ENCODE measurements around the gene MYLK. TPM values are rescaled to one million over a fixed set of nuclear protein-coding genes. Genes with fewer than 3 reads are reported as not detected.

MYLK gene
- polyA plus RNA-seq, 10 donors: 18.9 to 25.5 (median 22.7) TPM

DNA sequence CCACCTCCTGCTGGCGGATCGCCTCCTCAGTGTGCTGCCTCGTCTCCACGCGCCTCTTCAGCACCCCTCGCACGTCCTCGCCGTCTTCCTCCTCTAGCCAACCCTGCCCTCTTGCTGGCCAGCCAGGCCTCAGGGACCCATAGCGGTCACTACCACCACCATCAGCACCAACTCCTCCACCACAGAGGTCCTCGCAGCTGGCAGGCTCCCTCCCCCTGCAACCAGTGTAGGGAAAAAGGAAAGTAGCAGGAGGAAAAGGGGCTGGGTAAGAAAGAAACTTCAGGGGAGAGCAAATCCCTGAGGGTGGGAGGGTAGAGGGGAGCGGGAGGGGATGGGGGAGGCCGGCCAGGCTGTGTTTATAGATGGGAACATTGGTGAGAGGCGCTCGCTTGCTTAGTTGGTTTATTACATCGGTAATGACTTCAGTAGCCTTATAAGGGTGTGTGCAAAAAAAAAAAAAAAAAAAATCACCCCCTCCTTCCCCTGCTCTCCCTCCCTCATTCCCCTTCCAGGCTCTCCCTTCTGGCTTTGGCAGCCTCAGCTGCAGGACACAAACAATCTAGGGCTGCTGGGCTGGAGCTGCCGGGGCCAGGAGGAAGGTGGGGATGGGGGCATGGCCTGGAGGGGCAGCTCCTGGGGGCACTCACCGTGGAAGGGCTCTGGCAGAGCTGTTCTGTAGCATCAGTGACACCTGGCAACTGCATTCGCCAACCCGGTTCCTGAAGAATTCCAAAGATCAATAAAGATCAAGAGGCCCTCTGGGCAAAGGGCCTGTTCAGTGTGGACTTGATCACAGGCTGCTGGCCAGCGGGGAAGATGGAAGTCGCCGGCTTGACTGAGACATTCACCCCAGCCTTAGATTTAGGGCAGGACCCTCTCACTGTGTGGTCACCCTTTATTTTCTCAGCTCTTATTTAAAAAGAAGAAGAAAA is 183.1 kb downstream of the MYLK start:
- no peak for DNase-seq

DNA sequence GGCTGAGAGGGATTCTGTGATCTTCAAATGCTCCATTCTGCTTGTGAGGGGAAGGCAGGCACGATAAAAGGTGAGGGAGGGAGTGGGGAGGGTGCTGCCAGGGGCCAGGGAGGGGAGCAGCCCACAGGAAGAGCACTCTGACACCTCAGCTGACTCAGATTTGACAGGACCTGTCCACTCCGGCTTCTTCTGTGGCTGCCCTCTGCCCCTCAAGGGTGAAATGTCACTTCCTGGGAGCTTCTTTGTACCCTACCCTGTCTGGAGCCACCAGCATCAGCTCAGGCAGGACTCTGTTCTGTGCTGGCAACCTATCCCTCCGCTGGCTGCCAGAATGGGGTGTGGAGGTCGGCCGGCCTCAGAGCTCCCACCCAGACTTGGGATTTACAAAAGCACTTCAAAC is 185.3 kb downstream of the MYLK start:
- DNase-seq: no peak

DNA sequence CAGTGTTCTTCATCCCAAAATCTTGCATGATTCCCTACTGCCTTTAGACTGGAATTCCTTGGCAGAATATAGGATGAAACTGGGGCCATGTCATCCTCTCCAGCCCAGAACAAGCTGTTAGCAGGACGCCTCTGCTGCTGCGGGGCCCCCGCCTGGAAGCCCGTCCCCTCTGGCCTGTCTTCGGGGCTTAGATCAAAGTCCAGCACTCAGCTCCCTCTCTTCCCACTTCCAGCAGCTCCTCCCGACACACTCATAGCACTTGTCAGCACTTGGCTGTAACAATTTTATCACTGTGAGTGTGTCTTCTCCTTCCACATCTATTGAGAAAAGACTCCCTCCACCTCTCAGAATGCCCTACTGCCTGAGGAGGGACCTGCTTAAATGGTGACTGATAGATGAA is 187.3 kb downstream of the MYLK start:
- DNase-seq: peak; percentile 3 to 66 (median 38)

DNA sequence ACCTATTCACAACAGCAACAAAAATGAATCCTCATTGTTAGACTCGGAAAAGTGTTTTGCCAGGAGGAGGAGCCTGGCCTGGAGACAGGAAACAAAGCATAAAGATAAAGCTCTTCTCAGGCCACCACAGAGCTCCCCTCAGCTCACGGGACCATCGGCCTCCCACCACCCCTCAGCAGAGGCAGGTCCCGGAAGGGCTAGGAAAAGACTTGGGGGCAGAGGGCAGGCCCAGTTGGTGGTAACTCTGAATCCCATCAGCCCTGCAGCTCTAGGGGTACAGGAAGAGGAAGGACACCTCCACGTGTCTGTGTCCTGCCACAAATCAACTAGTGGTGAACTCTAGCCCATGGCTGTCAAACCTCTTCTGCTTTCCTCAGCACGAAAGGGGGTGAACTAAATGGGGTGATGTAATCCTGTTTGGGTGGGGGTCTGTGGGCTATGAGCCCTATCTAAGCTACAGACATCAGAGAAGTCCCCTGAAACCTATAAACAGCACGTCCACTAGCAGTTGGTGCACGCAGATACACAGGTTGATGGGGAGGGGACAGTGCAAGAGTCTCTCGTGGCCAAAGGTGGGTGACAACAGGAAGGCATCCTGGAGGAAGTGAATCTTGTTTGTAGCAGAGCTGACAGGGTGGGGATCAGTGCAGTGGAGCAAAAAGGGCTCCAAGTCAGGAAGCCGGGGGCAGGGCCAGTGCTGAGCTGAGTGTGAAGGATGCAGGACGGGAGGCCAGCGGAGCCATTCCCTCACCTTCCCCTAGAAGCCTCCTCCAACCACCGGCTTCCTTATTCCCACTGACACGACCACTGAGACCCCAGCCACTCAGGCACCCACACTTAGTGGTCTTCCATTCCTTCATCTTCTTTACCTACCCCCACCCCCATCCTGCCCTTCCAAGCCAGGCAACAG is 188.1 kb downstream of the MYLK start:
- no peak for DNase-seq

DNA sequence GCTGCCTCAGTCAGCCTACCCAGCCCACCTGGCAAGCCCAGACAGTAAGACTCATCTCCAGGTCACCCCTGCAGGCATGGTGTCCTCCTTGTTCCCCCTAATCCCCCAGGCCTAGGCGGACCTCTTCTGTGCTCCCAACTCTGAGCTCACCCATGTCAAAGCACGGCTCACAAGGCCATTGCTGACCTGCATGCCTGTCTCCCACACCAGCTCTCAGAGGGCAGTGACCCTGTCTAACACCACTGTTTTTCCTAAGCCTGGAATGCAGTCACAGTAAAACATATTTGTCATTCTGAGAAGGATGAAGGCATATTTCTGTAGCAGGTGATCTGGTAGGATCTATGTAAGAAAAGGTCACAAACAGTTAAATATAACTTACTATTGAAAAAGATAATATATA is 189.0 kb downstream of the MYLK start:
- no peak for DNase-seq

DNA sequence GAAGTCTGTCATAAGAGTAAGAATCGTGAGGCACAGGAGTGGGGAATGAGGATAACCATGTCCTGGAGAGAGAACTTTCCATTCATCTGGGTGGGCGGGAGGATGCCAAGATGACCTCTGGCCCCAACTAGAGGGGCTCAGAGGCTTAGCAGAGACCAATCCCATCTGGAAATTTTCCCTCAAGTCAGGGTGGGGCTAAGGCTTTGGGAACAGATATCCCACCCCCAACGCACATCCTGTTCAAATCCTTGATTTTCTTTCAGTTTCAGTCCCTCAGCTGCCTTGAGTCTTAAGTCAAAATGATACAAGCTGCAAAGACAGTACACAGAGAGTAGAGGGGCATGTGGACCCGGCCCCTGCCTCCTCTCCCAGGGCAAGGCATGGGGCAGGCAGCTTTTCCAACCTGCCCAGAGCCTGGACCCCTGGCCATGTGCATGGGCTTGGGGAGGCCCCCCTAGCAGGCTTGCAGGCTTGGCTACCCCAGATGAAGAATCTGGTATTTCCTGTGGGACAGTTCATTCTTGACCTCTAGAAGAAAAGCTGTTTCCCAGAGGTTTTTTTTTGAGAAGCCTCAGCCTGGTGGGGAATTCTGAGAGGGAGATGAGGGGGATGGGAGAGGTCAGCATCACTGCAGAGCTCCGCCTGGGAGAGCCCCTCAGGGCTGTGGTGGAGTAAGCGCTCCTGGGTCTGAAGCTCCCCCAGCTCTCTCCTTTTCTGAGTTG is 189.6 kb downstream of the MYLK start:
- DNase-seq: peak; percentile 6 to 73 (median 18)

DNA sequence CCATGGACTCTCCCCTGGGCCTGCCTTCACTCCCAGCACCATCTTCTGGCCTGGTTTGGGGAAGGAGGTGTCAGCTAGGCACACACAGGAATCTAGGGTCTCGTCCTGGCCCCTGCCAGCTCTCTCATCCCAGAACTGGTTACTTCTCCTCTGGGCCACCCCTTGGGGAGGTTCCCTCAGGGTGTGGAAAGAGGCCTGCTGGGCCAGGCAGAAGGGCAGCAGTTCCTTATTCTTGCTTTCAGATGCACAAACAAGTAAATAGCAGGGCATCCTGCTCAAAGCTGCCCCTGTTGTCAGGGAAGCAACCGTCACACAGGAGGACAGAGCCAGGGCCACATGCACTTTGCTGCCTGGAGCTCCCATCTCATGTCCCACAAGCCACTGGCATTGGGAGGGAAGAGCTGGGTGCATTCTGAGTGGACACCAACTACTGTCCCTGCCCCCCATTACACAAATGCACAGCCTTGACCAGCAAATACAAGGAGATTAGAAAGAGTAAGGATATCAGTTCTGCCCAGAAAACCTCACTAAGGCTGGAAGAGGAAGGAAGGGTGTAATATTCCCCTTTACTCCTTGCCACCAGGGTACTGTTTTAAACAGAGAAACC is 190.4 kb downstream of the MYLK start:
- DNase-seq: no peak

DNA sequence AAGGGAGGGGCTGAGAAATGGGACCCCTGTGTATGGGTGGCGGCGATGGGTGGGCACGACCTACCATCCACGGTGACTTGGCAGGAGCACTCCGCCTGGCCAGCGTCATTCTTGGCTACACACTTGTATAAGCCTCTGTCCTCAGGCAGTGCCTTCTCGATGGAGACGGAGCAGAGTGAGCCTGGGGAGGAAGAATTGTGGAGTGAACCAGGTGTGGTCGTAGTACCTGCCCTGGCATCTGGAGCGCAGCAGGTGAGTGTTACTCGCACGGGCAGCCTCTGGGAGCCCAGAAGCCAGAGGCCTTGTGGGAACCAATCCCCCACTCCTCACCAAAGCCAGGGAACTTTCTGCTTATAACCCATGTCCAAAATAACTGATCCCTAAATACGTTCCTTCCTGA is 191.5 kb downstream of the MYLK start:
- DNase-seq: no peak

DNA sequence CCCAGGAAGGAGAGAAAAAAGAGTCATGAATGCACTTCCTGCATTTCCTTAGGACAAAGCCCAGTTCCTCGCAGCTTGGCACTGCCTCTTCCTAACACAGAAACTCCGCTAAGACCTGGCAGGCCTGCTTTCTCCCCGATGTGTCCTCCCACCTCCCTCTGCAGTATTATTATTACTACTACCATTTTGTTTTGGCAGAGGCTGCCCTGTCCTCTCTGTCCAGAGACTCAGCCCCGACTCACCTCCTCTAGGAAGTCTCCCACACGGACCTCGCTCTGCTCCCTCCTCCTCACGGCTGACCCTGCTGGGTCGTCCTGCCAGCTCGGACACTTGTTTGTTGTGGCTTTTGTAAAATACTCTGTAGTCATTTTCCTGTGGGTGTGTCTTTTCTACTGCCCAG is 192.1 kb downstream of the MYLK start:
- no peak for DNase-seq

DNA sequence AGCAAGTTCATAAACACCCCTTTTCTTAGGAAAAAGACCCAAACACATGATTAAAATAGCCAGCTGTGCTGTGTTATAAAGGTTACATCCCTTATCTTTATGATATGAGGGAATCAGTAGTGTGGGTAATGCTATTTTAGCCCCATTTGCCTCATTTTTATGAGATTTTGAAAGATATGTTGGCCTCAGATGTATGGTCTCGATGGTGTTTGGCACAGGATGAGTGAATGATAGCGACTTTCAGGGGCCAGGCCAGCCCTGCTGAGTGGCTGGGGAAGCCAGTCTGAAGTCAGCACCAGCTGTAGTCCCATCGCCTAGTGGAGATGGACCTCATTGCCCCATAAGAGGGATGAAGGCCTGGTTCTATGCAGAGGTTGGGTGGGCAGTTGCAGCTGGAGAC is 194.3 kb downstream of the MYLK start:
- no peak for DNase-seq

DNA sequence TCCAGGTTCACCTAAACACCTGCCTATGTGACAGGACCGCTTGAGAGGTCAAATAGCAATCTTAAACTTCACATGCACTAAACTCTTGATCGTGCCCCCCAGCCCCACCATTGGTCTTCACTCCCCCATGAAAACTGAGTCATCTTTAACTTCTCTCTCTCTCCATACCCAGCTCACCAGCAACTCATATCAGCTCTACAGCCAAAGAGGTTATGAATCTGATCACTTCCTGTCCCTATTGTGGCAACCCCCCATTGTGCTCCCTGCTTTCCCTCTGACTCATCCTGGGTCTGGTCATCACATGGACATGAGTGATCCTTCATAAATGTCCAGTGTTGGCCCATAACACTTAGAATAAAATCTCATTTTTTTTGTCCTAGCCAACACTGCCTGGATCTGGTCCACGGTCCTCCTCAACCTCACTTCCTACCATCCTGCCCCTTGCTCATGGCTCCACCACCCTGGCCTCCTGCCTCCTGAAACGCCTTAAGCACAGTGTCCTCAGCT is 195.8 kb downstream of the MYLK start:
- peak in 1 of 3 donors; percentile 71 for DNase-seq

DNA sequence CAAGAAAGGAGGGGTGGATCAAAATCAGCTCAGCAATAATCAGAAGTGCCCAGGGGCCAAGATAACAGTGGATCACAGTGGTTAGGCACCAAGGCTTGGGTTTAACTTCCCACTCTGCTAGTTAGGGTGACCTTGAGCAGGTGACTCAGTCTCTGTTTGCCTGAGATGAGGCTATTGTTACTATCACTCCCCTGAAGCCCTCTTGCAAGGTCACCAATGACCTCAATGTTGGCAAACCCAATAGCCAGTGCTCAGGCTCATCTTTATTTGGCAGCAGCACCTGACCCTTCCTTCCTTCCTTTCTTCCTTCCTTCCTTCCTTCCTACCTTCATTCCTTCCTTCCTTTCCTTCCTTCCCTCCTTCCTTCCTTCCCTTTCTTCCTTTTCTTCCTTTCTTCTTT is 196.8 kb downstream of the MYLK start:
- no peak for DNase-seq

DNA sequence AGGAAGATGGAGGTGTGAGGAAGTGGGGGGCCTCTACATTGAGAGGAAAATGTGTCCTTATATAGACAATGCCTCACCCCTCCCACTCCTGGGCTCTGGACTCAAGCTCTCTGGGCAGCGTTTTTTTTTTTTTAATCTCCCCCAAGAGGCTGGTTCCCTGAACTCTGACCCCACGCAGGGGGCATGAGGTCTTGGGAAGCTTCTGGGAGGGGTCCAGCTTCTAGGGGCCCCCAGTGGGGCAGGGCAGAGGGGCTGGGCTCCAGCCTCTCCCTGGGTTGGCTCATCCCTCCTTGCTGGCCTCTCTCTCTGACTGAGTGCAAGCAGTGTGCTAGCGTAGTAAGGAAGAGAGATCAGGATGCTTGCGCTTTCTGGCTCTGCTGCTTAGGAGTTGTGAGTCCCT is 197.9 kb downstream of the MYLK start:
- DNase-seq: peak in 2 of 3 donors; percentile 12 to 61

DNA sequence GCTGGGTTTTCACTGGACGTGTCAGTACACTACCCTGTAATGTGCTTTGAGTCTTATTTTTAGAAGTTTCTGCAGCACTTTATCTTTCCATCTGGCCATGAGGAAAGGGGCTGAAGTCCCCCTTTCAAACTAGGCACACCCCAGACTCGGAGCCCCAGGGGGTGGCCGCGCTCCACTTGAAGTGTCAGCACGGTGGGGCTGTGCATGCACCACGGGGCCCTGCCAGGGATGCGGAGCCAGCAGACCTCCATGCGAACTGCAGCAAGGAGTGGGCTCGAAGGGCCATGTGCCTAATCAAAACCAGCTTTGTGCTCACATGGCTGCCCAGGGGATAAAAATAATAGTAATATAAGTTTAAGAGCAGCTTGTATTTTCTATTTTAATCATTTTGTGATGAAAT is 198.4 kb downstream of the MYLK start:
- peak in 1 of 3 donors; percentile 51 for DNase-seq

DNA sequence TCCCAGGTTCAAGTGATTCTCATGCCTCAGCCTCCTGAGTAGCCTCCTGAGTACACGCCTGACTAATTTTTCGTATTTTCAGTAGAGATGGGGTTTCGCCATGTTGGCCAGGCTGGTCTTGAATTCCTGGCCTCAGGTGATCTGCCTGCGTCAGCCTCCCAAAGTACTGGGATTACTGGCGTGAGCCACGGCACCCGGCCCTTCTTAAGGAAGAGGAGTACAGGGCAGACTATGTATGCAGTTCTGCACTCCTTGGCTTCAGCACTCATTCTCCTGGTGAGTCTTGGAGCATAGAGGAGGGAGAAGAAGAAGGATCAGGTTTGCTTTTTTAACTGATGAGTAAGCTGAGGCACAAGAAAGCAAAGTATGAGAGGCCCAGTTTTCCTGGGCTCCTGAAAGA is 199.5 kb downstream of the MYLK start:
- DNase-seq: no peak

DNA sequence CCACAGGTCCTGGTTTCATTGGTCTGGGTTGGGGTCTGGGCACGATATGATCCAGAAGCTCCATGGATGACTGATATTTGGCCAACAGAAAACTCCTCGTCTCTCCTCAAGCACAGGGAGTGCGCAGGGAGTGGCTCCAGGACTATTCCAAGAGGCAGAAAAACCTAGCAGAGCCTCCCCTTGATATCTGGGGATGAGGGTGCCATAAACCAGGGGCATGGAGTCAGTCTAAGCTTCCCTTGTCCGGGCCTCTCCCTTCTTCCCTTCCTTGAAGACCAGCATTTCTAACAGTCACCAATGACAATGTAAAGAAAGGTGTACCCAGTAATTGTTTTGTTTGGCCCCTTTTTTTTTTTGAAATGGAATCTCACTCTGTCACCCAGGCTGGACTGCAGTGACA is 199.9 kb downstream of the MYLK start:
- no peak for DNase-seq

DNA sequence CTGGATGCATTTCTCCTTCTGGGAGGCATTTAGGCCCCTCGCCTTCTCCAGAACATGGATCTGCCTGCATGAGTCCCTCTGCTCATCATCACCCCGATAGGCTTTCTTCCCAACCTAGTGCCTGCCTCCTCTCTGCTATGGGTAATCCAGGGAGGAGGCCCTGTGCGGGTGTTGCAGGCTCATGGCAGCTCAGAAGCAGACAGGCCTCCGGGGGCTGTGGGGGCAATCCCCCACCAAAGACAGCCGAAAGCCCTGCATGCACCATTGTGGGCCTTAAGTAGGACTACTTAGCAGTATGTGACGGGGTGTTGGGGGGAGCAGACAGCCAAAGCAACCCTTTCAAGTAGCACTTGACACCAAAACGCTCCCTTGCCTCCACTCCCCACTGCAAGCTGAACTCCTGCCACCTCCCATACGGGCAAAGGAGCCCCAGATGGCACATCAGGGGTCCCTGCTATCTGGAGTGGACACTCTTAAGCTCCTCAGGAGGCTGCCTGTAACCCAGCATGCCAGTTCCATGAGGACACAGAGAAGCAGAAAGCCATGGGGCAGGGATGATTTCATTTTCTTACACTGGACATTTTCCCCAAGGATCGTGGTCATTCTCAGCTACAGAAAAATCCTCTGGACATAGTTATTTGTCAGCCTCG is 200.5 kb downstream of the MYLK start:
- no peak for DNase-seq

DNA sequence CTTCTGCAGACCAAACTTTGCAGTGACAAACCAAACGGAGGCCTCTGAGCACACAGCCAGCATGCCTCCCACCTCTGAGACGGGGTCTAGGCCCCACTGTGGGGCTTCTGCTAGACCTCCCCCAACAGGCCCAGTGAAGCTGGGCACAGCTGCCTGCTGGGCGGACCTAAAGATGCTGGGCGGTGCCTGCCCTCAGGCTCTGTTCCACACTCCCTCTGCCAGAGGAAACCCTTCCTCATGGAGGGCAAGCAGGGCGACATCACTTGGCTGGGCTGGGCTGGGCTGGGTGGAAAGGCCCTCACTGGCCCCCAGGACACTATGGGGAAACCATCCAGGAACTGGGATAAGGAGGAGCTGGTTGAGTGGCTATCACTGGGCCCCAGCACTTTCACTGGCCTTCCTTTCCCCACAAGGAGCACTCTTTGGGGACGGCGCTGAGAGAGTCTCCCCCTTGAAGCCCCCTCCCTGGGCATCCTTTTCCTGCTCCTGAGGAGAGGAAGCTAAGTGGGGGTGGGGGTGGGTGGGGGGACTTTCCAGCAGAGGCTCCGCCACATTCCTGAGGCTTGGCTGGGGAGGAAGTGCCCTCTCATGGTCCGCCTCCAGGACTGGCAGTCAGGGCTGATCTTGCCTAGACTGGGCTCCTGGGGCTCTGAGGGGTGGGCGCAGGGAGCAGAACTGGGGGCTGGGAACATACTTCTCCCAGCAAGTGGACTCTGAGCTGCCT is 201.2 kb downstream of the MYLK start:
- DNase-seq: no peak

DNA sequence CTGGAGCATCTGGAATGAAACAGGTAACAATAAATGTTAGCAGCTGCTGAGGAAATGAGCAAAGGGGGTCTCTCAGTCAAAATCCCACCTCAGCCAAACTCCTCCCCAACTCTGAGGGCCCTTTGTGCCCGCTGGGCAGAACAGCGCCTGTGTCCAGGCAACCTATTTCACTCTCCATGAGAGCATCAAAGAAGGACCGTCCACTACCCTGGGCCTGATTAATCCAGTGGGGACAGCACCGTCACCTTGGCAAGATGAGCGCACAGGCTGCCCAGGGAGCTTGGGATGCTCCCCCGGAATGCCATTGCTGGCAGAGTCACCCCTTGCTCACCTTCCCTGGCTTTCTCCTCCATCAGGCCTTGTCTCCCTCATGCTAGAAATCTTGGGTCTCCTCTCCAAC is 201.8 kb downstream of the MYLK start:
- DNase-seq: no peak

DNA sequence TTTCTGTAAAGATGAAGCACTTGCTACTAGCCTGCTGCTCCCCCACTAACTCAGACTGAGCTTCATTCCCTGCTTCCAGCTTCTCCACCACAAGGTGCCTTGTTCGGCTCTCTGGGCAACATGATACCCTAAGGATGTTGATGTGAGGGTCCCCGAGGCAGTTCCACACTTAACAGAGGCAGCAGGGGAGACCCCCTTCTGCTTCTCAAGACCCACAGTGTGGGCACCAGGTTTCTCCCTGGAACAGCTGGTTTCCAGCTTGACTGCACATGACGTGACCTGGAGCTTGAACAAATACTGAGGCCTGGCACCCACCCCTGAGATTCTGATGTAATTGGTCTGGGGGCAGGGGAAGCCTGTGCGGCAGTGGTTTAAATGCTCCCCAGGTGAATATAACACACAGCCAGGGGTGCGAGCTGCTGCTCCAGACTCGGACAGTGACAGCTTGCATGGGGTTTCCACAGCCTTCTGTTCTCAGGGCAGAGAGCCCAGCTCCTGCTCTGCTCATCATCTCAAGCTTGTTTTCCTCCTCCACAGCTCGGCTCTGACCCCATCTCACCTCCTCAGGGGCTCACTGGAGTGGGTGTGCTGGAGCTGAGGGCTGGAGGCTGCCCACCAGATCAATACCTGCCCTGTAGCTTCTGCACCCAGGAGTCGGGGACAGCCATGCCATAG is 204.3 kb downstream of the MYLK start:
- no peak for DNase-seq

All from muscle of back (tissue), 11 donors.